ENCODE measurements around the gene TMEM182.

TMEM182 gene

GRCh38 chr2:102780467-102780866 lies 18.6 kb downstream of the TMEM182 start:
- no peak for DNase-seq (ENCODE audit: low read depth)
- H3K4me3 ChIP-seq (ENCODE audit: low read depth, low read length), result no peak overlapping the region
- TF ChIP-seq CTCF (IDR thresholded peaks at IDR 0.05; ENCODE audit: insufficient read depth, low read depth, low read length, missing control alignments), result no peak

GRCh38 chr2:102782187-102782586 lies 20.4 kb downstream of the TMEM182 start:
- TF ChIP-seq CTCF (IDR thresholded peaks at IDR 0.05; ENCODE audit: insufficient read depth, low read depth, low read length, missing control alignments), result no peak
- DNase-seq (ENCODE audit: low read depth), result no peak
- no peak overlapping the region for H3K4me3 ChIP-seq (ENCODE audit: low read depth, low read length)

GRCh38 chr2:102782933-102783332 lies 21.1 kb downstream of the TMEM182 start:
- TF ChIP-seq CTCF (IDR thresholded peaks at IDR 0.05; ENCODE audit: insufficient read depth, low read depth, low read length, missing control alignments), result no peak
- DNase-seq (ENCODE audit: low read depth), result no peak
- H3K4me3 ChIP-seq (ENCODE audit: low read depth, low read length), result no peak overlapping the region

- no peak for DNase-seq (ENCODE audit: low read depth)
- TF ChIP-seq CTCF (IDR thresholded peaks at IDR 0.05; ENCODE audit: insufficient read depth, low read depth, low read length, missing control alignments), result no peak
- H3K4me3 ChIP-seq (ENCODE audit: low read depth, low read length), result no peak overlapping the region
Measured at GRCh38 chr2:102783506-102784183, 21.8 kb downstream of the TMEM182 start.

- no peak for DNase-seq (ENCODE audit: low read depth)
- TF ChIP-seq CTCF (IDR thresholded peaks at IDR 0.05; ENCODE audit: insufficient read depth, low read depth, low read length, missing control alignments), result no peak
- no peak overlapping the region for H3K4me3 ChIP-seq (ENCODE audit: low read depth, low read length)
Measured at GRCh38 chr2:102784940-102785339, 23.1 kb downstream of the TMEM182 start.

GRCh38 chr2:102788216-102788884 lies 26.5 kb downstream of the TMEM182 start:
- no peak overlapping the region for H3K4me3 ChIP-seq (ENCODE audit: low read depth, low read length)
- no peak for DNase-seq (ENCODE audit: low read depth)
- no peak for TF ChIP-seq CTCF (IDR thresholded peaks at IDR 0.05; ENCODE audit: insufficient read depth, low read depth, low read length, missing control alignments)

- TF ChIP-seq CTCF (IDR thresholded peaks at IDR 0.05; ENCODE audit: insufficient read depth, low read depth, low read length, missing control alignments), result no peak
- no peak overlapping the region for H3K4me3 ChIP-seq (ENCODE audit: low read depth, low read length)
- DNase-seq (ENCODE audit: low read depth), result no peak
Measured at GRCh38 chr2:102788885-102789260, 27.0 kb downstream of the TMEM182 start.

All from GM12865 (cell line).